ENCODE data around the gene PIGR. TPM values are rescaled to one million over a fixed set of nuclear protein-coding genes. Genes with fewer than 3 reads are reported as not detected.
A peak's percentile ranks its signal among the peaks of the same experiment; 100 is the strongest.

Gene PIGR
- total and polyA plus RNA-seq, 7 experiments from 2014 or later, result not detected

DNA sequence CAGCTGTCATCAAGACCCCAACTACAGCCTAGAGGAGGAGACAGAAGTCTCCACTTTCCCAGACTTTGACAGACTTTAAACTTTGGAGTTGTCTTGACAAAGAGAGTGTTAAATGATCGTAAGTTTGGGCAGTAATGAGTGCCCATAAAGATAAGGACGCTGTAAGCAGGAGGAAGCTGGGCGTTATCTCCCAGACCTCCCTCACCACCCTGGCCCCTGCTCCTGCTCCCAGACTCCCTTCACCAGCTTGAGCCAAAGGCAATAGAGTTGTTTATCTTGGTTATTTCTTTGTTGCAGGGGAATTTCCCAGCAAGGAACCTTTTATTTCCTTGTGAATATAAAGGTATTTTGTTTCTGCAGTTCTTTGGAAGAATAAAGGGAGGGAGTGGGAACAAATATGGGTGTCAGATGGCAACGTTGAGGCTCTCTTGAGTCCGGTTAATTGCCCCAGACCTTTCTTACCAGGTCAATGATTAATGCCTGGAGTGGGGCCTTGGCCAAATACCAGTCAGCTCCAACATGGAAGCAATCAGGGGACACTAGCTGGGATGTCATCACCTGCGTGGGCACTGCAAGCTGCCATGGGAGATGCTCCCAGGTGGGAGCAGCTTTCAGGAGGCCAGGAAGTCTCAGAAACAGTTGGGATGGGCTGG, 4.4 kb downstream of the PIGR start:
- H3K4me1 ChIP-seq (ENCODE audit: control insufficient read depth in 2 of 2, insufficient read depth in 2 of 2, low read length in 2 of 2), result peaks cover 0 to 6% of the 10 kb centered on the region in 2 donors
- Mint-ChIP-seq H3K9me3 (no peaks in the 10 kb centered on the region), H3K27ac (no peak overlapping the region), H3K27me3 (peaks cover 0 to 45% (median 8%) of the 10 kb centered on the region in 5 donors), H3K4me3 (no peak overlapping the region), H3K36me3 (no peaks in the 10 kb centered on the region), H3K4me1 (peaks cover 0 to 7% (median 0%) of the 10 kb centered on the region in 7 donors)
- POLR2A ChIA-PET, result interaction anchor here (0.5 to 1.4 kb wide), 3 partner anchors 20 to 33 kb away, joined by 3 to 4 read pairs (median 3); partner anchors contain the start of gene FCMR
- intact Hi-C loops (cut with micrococcal nuclease), result no loop called here
- CTCF ChIA-PET, result interaction anchor here (1.4 to 19.1 kb wide), 4 partner anchors 9 to 202 kb away, joined by 4 to 343 read pairs (median 10); partner anchors contain the start of gene FCMR
- DNase-seq, result no peak
- H3K9me3 ChIP-seq (ENCODE audit: control insufficient read depth in 2 of 3, low read length in 3 of 3), result no peaks in the 10 kb centered on the region
- H3K27ac ChIP-seq (ENCODE audit: low read depth, low read length), result no peak overlapping the region
- H3K4me3 ChIP-seq (ENCODE audit: low read length), result no peak overlapping the region
- ATAC-seq, result no peak
- H3K27me3 ChIP-seq (ENCODE audit: control insufficient read depth in 2 of 2, insufficient read depth in 2 of 2, low read length in 2 of 2), result no peaks in the 10 kb centered on the region
- H3K36me3 ChIP-seq (ENCODE audit: control insufficient read depth in 2 of 3, insufficient read depth in 3 of 3, low read length in 3 of 3), result no peaks in the 10 kb centered on the region

DNA sequence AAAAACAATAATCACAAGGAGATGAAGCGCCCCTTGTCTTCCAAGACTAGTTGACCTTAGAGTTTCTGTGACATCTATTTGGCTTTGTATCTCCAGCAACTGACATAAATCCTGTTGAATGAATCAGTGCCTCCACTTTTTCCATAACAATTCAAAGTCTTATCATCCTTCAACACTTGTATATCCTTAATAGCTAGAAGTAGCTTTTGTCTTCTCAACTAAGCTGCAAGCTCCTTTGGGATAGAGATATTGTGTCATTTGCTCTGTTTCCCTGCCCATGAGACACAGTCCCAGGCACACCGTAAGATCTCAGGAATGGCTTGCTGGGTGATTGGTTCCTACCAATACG, 5.7 kb downstream of the PIGR start:
- intact Hi-C loops (cut with micrococcal nuclease), result no loop called here
- Mint-ChIP-seq H3K27me3 (peaks cover 0 to 34% (median 5%) of the 10 kb centered on the region in 5 donors), H3K27ac (no peak overlapping the region), H3K4me1 (peaks cover 0 to 7% (median 0%) of the 10 kb centered on the region in 7 donors), H3K9me3 (no peaks in the 10 kb centered on the region), H3K4me3 (no peak overlapping the region), H3K36me3 (no peaks in the 10 kb centered on the region)
- no peak overlapping the region for H3K27ac ChIP-seq (ENCODE audit: low read depth, low read length)
- no peak for DNase-seq
- no peaks in the 10 kb centered on the region for H3K27me3 ChIP-seq (ENCODE audit: control insufficient read depth in 2 of 2, insufficient read depth in 2 of 2, low read length in 2 of 2)
- POLR2A ChIA-PET, result interaction anchor here (1.4 kb wide), 2 partner anchors 19 to 28 kb away, joined by 3 read pairs; partner anchors contain the start of gene FCMR
- no peak for ATAC-seq
- no peak overlapping the region for H3K4me3 ChIP-seq (ENCODE audit: low read length)
- H3K36me3 ChIP-seq (ENCODE audit: control insufficient read depth in 2 of 3, insufficient read depth in 3 of 3, low read length in 3 of 3), result no peaks in the 10 kb centered on the region
- H3K4me1 ChIP-seq (ENCODE audit: control insufficient read depth in 2 of 2, insufficient read depth in 2 of 2, low read length in 2 of 2), result peaks cover 0 to 6% of the 10 kb centered on the region in 2 donors
- CTCF ChIA-PET, result interaction anchor here (19.1 kb wide), 1 partner anchor 23 kb away, joined by 343 read pairs; the partner anchor contains the start of gene FCMR
- no peaks in the 10 kb centered on the region for H3K9me3 ChIP-seq (ENCODE audit: control insufficient read depth in 2 of 3, low read length in 3 of 3)

DNA sequence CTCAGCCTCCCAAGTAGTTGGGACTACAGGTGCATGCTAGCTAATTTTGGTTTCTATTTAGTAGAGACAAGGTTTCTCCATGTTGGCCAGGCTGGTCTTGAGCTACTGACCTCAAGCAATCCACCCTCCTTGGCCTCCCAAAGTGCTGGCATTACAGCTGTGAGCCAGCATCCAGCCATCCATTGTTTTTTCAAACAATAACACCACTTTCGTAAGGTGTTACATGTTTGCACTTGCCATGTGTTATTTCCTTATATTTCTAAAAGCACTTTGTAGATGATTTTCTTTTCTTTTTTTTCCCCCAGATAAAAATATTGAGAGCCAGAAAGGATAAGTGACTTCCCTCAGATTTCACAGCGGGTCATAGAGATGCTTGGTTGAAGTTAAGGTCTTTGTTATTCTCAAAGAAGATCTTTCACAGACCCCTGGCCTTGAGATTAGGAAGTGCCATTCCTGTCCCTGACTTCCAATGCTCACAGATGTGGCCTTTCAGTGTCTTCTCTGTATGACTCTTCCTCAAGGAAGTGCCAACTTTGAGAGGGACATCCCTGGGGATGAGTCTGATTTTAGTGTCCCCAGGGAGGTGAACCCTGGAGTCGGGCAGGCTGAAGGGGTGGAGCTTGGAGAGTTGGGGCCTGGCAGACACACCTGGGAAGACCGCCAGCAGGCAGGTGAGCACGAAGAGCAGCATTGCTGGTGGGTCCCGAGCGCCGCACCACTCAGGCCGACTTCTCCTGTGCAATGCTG, 6.3 kb downstream of the PIGR start:
- no peak overlapping the region for H3K27ac ChIP-seq (ENCODE audit: low read depth, low read length)
- H3K27me3 ChIP-seq (ENCODE audit: control insufficient read depth in 2 of 2, insufficient read depth in 2 of 2, low read length in 2 of 2), result no peaks in the 10 kb centered on the region
- POLR2A ChIA-PET, result interaction anchor here (0.9 to 1.4 kb wide), 2 partner anchors 27 to 252 kb away, joined by 3 read pairs; no protein-coding TSS in a partner anchor
- H3K27me3 Mint-ChIP-seq, result peaks cover 0 to 29% (median 1%) of the 10 kb centered on the region in 5 donors
- no peak for ATAC-seq
- H3K27ac Mint-ChIP-seq, result no peak overlapping the region
- H3K4me1 Mint-ChIP-seq, result peaks cover 0 to 6% (median 0%) of the 10 kb centered on the region in 7 donors
- H3K4me3 ChIP-seq (ENCODE audit: low read length), result no peak overlapping the region
- CTCF ChIA-PET, result interaction anchor here (19.1 kb wide), 1 partner anchor 23 kb away, joined by 343 read pairs; the partner anchor contains the start of gene FCMR
- no peaks in the 10 kb centered on the region for H3K36me3 Mint-ChIP-seq
- no peak for DNase-seq
- intact Hi-C loops (cut with micrococcal nuclease), result no loop called here
- no peaks in the 10 kb centered on the region for H3K9me3 ChIP-seq (ENCODE audit: control insufficient read depth in 2 of 3, low read length in 3 of 3)
- no peaks in the 10 kb centered on the region for H3K9me3 Mint-ChIP-seq
- H3K36me3 ChIP-seq (ENCODE audit: control insufficient read depth in 2 of 3, insufficient read depth in 3 of 3, low read length in 3 of 3), result no peaks in the 10 kb centered on the region
- peaks cover 0 to 6% of the 10 kb centered on the region in 2 donors for H3K4me1 ChIP-seq (ENCODE audit: control insufficient read depth in 2 of 2, insufficient read depth in 2 of 2, low read length in 2 of 2)
- no peak overlapping the region for H3K4me3 Mint-ChIP-seq

DNA sequence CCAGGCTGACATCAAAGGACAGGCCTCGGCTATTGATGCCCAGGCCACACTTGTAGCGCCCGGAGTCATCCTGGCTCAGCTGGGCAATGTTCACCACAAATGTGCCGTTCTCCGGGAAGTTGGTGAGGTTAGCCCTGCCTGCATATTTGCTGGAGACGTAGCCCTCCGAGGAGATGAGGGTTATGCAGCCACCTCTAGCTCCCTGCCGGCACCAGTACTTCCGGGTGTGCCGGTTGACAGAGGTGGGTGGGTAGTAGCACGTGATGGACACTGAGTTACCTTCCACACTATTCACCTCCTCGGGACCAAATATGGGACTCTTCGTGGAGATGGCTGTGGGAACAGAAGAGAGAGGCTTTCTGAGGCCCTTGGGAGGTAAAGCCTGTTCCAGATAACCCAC, 7.1 kb downstream of the PIGR start:
- peaks cover 0 to under 1% of the 10 kb centered on the region in 2 donors for H3K4me1 ChIP-seq (ENCODE audit: control insufficient read depth in 2 of 2, insufficient read depth in 2 of 2, low read length in 2 of 2)
- no peak for ATAC-seq
- H3K4me1 Mint-ChIP-seq, result no peaks in the 10 kb centered on the region
- H3K27ac ChIP-seq (ENCODE audit: low read depth, low read length), result no peak overlapping the region
- no peak for DNase-seq
- H3K36me3 Mint-ChIP-seq, result no peaks in the 10 kb centered on the region
- no peak overlapping the region for H3K4me3 ChIP-seq (ENCODE audit: low read length)
- intact Hi-C loops (cut with micrococcal nuclease), result no loop called here
- H3K9me3 ChIP-seq (ENCODE audit: control insufficient read depth in 2 of 3, low read length in 3 of 3), result no peaks in the 10 kb centered on the region
- no peak overlapping the region for H3K27ac Mint-ChIP-seq
- no peaks in the 10 kb centered on the region for H3K9me3 Mint-ChIP-seq
- H3K27me3 ChIP-seq (ENCODE audit: control insufficient read depth in 2 of 2, insufficient read depth in 2 of 2, low read length in 2 of 2), result no peaks in the 10 kb centered on the region
- no peaks in the 10 kb centered on the region for H3K36me3 ChIP-seq (ENCODE audit: control insufficient read depth in 2 of 3, insufficient read depth in 3 of 3, low read length in 3 of 3)
- ChIA-PET CTCF (interaction anchor here (0.6 to 19.1 kb wide), 3 partner anchors 22 to 211 kb away, joined by 3 to 343 read pairs (median 5); partner anchors contain the start of gene FCMR), POLR2A (interaction anchor here (0.5 to 1.6 kb wide), 4 partner anchors 17 to 251 kb away, joined by 3 to 4 read pairs (median 3); partner anchors contain the start of gene FCMR)
- H3K4me3 Mint-ChIP-seq, result no peak overlapping the region
- peaks cover 0 to 23% (median 0%) of the 10 kb centered on the region in 5 donors for H3K27me3 Mint-ChIP-seq

DNA sequence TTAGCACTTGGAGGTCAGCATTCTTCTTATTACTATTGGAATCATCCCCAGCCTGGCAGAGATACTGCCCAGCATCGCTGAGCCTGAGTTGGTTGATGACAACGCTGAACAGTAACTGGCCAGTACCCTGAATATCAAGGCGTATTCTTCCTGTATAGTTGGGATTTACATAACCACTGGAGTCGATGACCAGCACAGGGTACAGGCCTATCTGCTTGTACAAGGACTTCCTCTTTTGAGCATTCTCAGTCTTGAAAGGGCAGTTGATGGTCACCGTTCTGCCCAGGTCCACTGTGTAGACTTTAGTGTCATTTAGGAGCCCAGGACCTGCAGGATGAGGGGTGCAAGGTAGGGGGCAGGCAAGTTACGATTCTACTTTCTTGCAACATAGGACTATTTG, 8.8 kb downstream of the PIGR start:
- ChIA-PET CTCF (interaction anchor here (1.1 to 19.1 kb wide), 4 partner anchors 13 to 202 kb away, joined by 5 to 343 read pairs (median 52); partner anchors contain the start of gene FCMR), POLR2A (interaction anchor here (13.2 kb wide), 1 partner anchor 32 kb away, joined by 167 read pairs; no protein-coding TSS in a partner anchor)
- ATAC-seq (no peak), DNase-seq (no peak)
- H3K4me3 ChIP-seq (ENCODE audit: low read length), result no peak overlapping the region
- peaks cover 6 to 8% of the 10 kb centered on the region in 2 donors for H3K4me1 ChIP-seq (ENCODE audit: control insufficient read depth in 2 of 2, insufficient read depth in 2 of 2, low read length in 2 of 2)
- Mint-ChIP-seq H3K4me3 (no peak overlapping the region), H3K36me3 (no peaks in the 10 kb centered on the region), H3K27ac (no peak overlapping the region), H3K4me1 (peaks cover 0 to 12% (median 12%) of the 10 kb centered on the region in 7 donors), H3K27me3 (peaks cover 0 to 16% (median 0%) of the 10 kb centered on the region in 5 donors), H3K9me3 (no peaks in the 10 kb centered on the region)
- H3K27me3 ChIP-seq (ENCODE audit: control insufficient read depth in 2 of 2, insufficient read depth in 2 of 2, low read length in 2 of 2), result no peaks in the 10 kb centered on the region
- H3K36me3 ChIP-seq (ENCODE audit: control insufficient read depth in 2 of 3, insufficient read depth in 3 of 3, low read length in 3 of 3), result no peaks in the 10 kb centered on the region
- intact Hi-C loops (cut with micrococcal nuclease), result no loop called here
- no peak overlapping the region for H3K27ac ChIP-seq (ENCODE audit: low read depth, low read length)
- no peaks in the 10 kb centered on the region for H3K9me3 ChIP-seq (ENCODE audit: control insufficient read depth in 2 of 3, low read length in 3 of 3)

DNA sequence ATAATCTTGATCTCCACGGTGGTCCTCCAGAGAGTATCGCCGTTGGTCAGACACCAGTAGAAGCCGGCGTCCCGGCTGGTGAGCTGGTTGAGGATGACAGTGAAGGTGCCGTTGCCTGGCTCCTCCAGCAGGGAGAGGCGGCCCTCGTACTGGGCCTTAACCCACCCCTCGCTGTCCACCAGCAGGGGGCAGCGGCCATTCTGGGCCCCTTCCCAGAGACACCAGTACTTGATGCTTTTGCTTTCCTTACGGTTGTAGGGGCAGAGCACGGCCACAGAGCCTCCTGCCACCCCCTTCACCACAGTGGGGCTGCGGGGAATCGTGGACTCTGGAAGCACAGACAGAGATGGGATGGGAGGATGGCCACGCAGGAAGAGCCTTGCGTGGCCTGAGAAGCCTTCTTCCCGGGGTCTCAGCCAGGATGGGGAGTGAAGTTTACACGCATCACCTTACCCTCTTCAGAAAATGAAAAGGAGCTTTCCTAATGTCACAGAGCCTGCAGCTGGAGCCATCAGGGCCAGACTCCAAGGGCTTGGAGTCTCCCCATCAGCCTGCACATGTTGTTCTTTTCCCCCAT, 10.7 kb downstream of the PIGR start:
- H3K9me3 ChIP-seq (ENCODE audit: control insufficient read depth in 2 of 3, low read length in 3 of 3), result no peaks in the 10 kb centered on the region
- intact Hi-C loops (cut with micrococcal nuclease), result loop anchor here (1.0 kb wide), 1 partner anchor 47 kb away; no protein-coding TSS in a partner anchor
- peaks cover 6 to 12% of the 10 kb centered on the region in 2 donors for H3K4me1 ChIP-seq (ENCODE audit: control insufficient read depth in 2 of 2, insufficient read depth in 2 of 2, low read length in 2 of 2)
- H3K27ac ChIP-seq (ENCODE audit: low read depth, low read length), result no peak overlapping the region
- Mint-ChIP-seq H3K9me3 (no peaks in the 10 kb centered on the region), H3K36me3 (no peaks in the 10 kb centered on the region), H3K4me3 (no peak overlapping the region), H3K27ac (peak overlapping the region in 1 of 9 donors; percentile 12), H3K27me3 (peaks cover 0 to 8% (median 0%) of the 10 kb centered on the region in 5 donors), H3K4me1 (peaks cover 2 to 31% (median 29%) of the 10 kb centered on the region in 7 donors)
- H3K4me3 ChIP-seq (ENCODE audit: low read length), result no peak overlapping the region
- ChIA-PET CTCF (interaction anchor here (0.6 to 19.1 kb wide), 15 partner anchors 10 to 210 kb away, joined by 3 to 343 read pairs (median 5); partner anchors contain the start of gene FCMR), POLR2A (interaction anchor here (0.7 to 13.2 kb wide), 7 partner anchors 10 to 196 kb away, joined by 3 to 323 read pairs (median 3); partner anchors contain the start of gene FCMR)
- peak; percentile 68 for ATAC-seq
- no peaks in the 10 kb centered on the region for H3K36me3 ChIP-seq (ENCODE audit: control insufficient read depth in 2 of 3, insufficient read depth in 3 of 3, low read length in 3 of 3)
- DNase-seq, result peak in 4 of 9 donors; percentile 28 to 56 (median 48)
- no peaks in the 10 kb centered on the region for H3K27me3 ChIP-seq (ENCODE audit: control insufficient read depth in 2 of 2, insufficient read depth in 2 of 2, low read length in 2 of 2)
